Activated CD8-positive, alpha-beta memory T cell treated with anti-CD3 and anti-CD28 coated beads, Interleukin-2, amount 50 U/mL, for 24 hours (primary cell): ENCODE measurements around the gene P2RY8.
A peak's percentile ranks its signal among the peaks of the same experiment; 100 is the strongest.
"Not testable (repeated sequence)": the region's sequence is repeated elsewhere in the genome, so short reads cannot be mapped to it uniquely, and the experiment has no call there.

Source experiments
- DNase-seq: peaks from one replicate; pipeline ENCODE4 v3.0.0-alpha.2; 2020; ENCODE audit errors: extremely low read depth

P2RY8 gene

GRCh38 chrX:1486749-1487361 is 50.1 kb downstream of the P2RY8 start:
- DNase-seq: no peak

GRCh38 chrX:1486177-1486576 is 50.8 kb downstream of the P2RY8 start:
- no peak for DNase-seq

GRCh38 chrX:1485033-1485432 is 52.0 kb downstream of the P2RY8 start:
- DNase-seq: no peak

GRCh38 chrX:1484638-1485019 is 52.4 kb downstream of the P2RY8 start:
- DNase-seq: no peak

- DNase-seq: no peak
Measured at GRCh38 chrX:1483843-1484637, 52.9 kb downstream of the P2RY8 start.

GRCh38 chrX:1482530-1482928 is 54.5 kb downstream of the P2RY8 start:
- not testable (repeated sequence) for DNase-seq

GRCh38 chrX:1481636-1482529 is 55.1 kb downstream of the P2RY8 start:
- peak; percentile 58 for DNase-seq

- DNase-seq: no peak
Measured at GRCh38 chrX:1480082-1480785, 56.8 kb downstream of the P2RY8 start.

- DNase-seq: no peak
Measured at GRCh38 chrX:1477801-1478458, 59.1 kb downstream of the P2RY8 start.

GRCh38 chrX:1477229-1477628 is 59.8 kb downstream of the P2RY8 start:
- no peak for DNase-seq

- DNase-seq: no peak
Measured at GRCh38 chrX:1476682-1477081, 60.3 kb downstream of the P2RY8 start.

GRCh38 chrX:1475881-1476280 is 61.1 kb downstream of the P2RY8 start:
- no peak for DNase-seq

- DNase-seq: no peak
Measured at GRCh38 chrX:1475481-1475880, 61.5 kb downstream of the P2RY8 start.

- not testable (repeated sequence) for DNase-seq
Measured at GRCh38 chrX:1474593-1474992, 62.4 kb downstream of the P2RY8 start.

GRCh38 chrX:1472975-1473374 is 64.0 kb downstream of the P2RY8 start:
- DNase-seq: no peak

- no peak for DNase-seq
Measured at GRCh38 chrX:1468250-1468772, 68.7 kb downstream of the P2RY8 start.

- no peak for DNase-seq
Measured at GRCh38 chrX:1466971-1467561, 69.9 kb downstream of the P2RY8 start.

- DNase-seq: no peak
Measured at GRCh38 chrX:1466232-1466661, 70.7 kb downstream of the P2RY8 start.

- DNase-seq: no peak
Measured at GRCh38 chrX:1465286-1466231, 71.4 kb downstream of the P2RY8 start.

- no peak for DNase-seq
Measured at GRCh38 chrX:1464971-1465285, 72.1 kb downstream of the P2RY8 start.
